ENCODE measurements around the gene SPAM1.
"Not testable (repeated sequence)": the region's sequence is repeated elsewhere in the genome, so short reads cannot be mapped to it uniquely, and the experiment has no call there.

Gene SPAM1

GRCh38 chr7:123979876-123980275 lies 54.8 kb downstream of the SPAM1 start:
- no peaks in the 10 kb centered on the region for H3K27me3 ChIP-seq (ENCODE audit: control insufficient read depth in 5 of 5, insufficient read depth in 4 of 5, low read length in 5 of 5)
- no peak overlapping the region for H3K27ac ChIP-seq (ENCODE audit: low read depth, low read length)
- H3K36me3 ChIP-seq (ENCODE audit: control insufficient read depth in 5 of 5, insufficient read depth in 5 of 5, low read length in 5 of 5), result no peaks in the 10 kb centered on the region
- no peaks in the 10 kb centered on the region for H3K9me3 ChIP-seq (ENCODE audit: control insufficient read depth in 5 of 5, low read length in 5 of 5)
- H3K4me3 ChIP-seq (ENCODE audit: low read depth in 1 of 5, low read length in 5 of 5), result no peak overlapping the region
- H3K4me1 ChIP-seq (ENCODE audit: control insufficient read depth in 5 of 5, insufficient read depth in 5 of 5, low read length in 5 of 5), result no peaks in the 10 kb centered on the region
- H3K9ac ChIP-seq (ENCODE audit: low read length in 5 of 5), result no peak overlapping the region

- Histone ChIP-seq H3K27me3 (ENCODE audit: control insufficient read depth in 5 of 5, insufficient read depth in 4 of 5, low read length in 5 of 5) (no peaks in the 10 kb centered on the region), H3K36me3 (ENCODE audit: control insufficient read depth in 5 of 5, insufficient read depth in 5 of 5, low read length in 5 of 5) (no peaks in the 10 kb centered on the region), H3K27ac (ENCODE audit: low read depth, low read length) (no peak overlapping the region), H3K4me1 (ENCODE audit: control insufficient read depth in 5 of 5, insufficient read depth in 5 of 5, low read length in 5 of 5) (no peaks in the 10 kb centered on the region), H3K4me3 (ENCODE audit: low read depth in 1 of 5, low read length in 5 of 5) (no peak overlapping the region), H3K9ac (ENCODE audit: low read length in 5 of 5) (no peak overlapping the region), H3K9me3 (ENCODE audit: control insufficient read depth in 5 of 5, low read length in 5 of 5) (no peaks in the 10 kb centered on the region)
These were observed 62.4 kb downstream of the SPAM1 start for GRCh38 chr7:123987445-123987844.

GRCh38 chr7:123992913-123993518 lies 68.0 kb downstream of the SPAM1 start:
- Histone ChIP-seq H3K9ac (ENCODE audit: low read length in 5 of 5) (no peak overlapping the region), H3K9me3 (ENCODE audit: control insufficient read depth in 5 of 5, low read length in 5 of 5) (no peaks in the 10 kb centered on the region), H3K4me3 (ENCODE audit: low read depth in 1 of 5, low read length in 5 of 5) (no peak overlapping the region), H3K27me3 (ENCODE audit: control insufficient read depth in 5 of 5, insufficient read depth in 4 of 5, low read length in 5 of 5) (no peaks in the 10 kb centered on the region), H3K27ac (ENCODE audit: low read depth, low read length) (no peak overlapping the region), H3K4me1 (ENCODE audit: control insufficient read depth in 5 of 5, insufficient read depth in 5 of 5, low read length in 5 of 5) (no peaks in the 10 kb centered on the region), H3K36me3 (ENCODE audit: control insufficient read depth in 5 of 5, insufficient read depth in 5 of 5, low read length in 5 of 5) (no peaks in the 10 kb centered on the region)

- no peaks in the 10 kb centered on the region for H3K27me3 ChIP-seq (ENCODE audit: control insufficient read depth in 5 of 5, insufficient read depth in 4 of 5, low read length in 5 of 5)
- no peak overlapping the region for H3K9ac ChIP-seq (ENCODE audit: low read length in 5 of 5)
- no peak overlapping the region for H3K4me3 ChIP-seq (ENCODE audit: low read depth in 1 of 5, low read length in 5 of 5)
- no peaks in the 10 kb centered on the region for H3K4me1 ChIP-seq (ENCODE audit: control insufficient read depth in 5 of 5, insufficient read depth in 5 of 5, low read length in 5 of 5)
- H3K9me3 ChIP-seq (ENCODE audit: control insufficient read depth in 5 of 5, low read length in 5 of 5), result no peaks in the 10 kb centered on the region
- no peak overlapping the region for H3K27ac ChIP-seq (ENCODE audit: low read depth, low read length)
- H3K36me3 ChIP-seq (ENCODE audit: control insufficient read depth in 5 of 5, insufficient read depth in 5 of 5, low read length in 5 of 5), result no peaks in the 10 kb centered on the region
These were observed 69.0 kb downstream of the SPAM1 start for GRCh38 chr7:123993996-123994395.

- H3K27me3 ChIP-seq (ENCODE audit: control insufficient read depth in 5 of 5, insufficient read depth in 4 of 5, low read length in 5 of 5), result no peaks in the 10 kb centered on the region
- H3K27ac ChIP-seq (ENCODE audit: low read depth, low read length), result no peak overlapping the region
- H3K9me3 ChIP-seq (ENCODE audit: control insufficient read depth in 5 of 5, low read length in 5 of 5), result no peaks in the 10 kb centered on the region
- H3K9ac ChIP-seq (ENCODE audit: low read length in 5 of 5), result no peak overlapping the region
- no peaks in the 10 kb centered on the region for H3K36me3 ChIP-seq (ENCODE audit: control insufficient read depth in 5 of 5, insufficient read depth in 5 of 5, low read length in 5 of 5)
- H3K4me3 ChIP-seq (ENCODE audit: low read depth in 1 of 5, low read length in 5 of 5), result no peak overlapping the region
- no peaks in the 10 kb centered on the region for H3K4me1 ChIP-seq (ENCODE audit: control insufficient read depth in 5 of 5, insufficient read depth in 5 of 5, low read length in 5 of 5)
These were observed 69.4 kb downstream of the SPAM1 start for GRCh38 chr7:123994449-123994848.

- Histone ChIP-seq H3K36me3 (ENCODE audit: control insufficient read depth in 5 of 5, insufficient read depth in 5 of 5, low read length in 5 of 5) (no peaks in the 10 kb centered on the region), H3K27me3 (ENCODE audit: control insufficient read depth in 5 of 5, insufficient read depth in 4 of 5, low read length in 5 of 5) (no peaks in the 10 kb centered on the region), H3K4me1 (ENCODE audit: control insufficient read depth in 5 of 5, insufficient read depth in 5 of 5, low read length in 5 of 5) (no peaks in the 10 kb centered on the region), H3K9ac (ENCODE audit: low read length in 5 of 5) (no peak overlapping the region), H3K27ac (ENCODE audit: low read depth, low read length) (no peak overlapping the region), H3K4me3 (ENCODE audit: low read depth in 1 of 5, low read length in 5 of 5) (no peak overlapping the region), H3K9me3 (ENCODE audit: control insufficient read depth in 5 of 5, low read length in 5 of 5) (no peaks in the 10 kb centered on the region)
These were observed 70.7 kb downstream of the SPAM1 start for GRCh38 chr7:123995617-123996326.

DNA sequence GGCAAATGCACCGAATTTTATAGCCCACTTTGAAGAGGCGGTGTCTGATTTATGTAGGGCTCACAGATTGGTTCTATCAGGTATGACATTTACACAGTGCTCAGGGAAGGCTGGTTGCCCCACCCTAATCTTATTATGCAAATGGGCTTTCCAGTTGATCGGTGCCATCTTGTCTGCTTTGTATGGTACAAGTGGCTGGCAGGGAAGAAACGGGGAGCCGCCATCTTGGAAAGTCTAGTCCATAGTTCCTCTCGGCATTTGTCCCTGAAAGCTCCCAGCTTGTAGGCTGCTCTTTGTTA lies 71.2 kb downstream of the SPAM1 start:
- Histone ChIP-seq H3K36me3 (ENCODE audit: control insufficient read depth in 5 of 5, insufficient read depth in 5 of 5, low read length in 5 of 5) (no peaks in the 10 kb centered on the region), H3K4me3 (ENCODE audit: low read depth in 1 of 5, low read length in 5 of 5) (no peak overlapping the region), H3K9ac (ENCODE audit: low read length in 5 of 5) (no peak overlapping the region), H3K4me1 (ENCODE audit: control insufficient read depth in 5 of 5, insufficient read depth in 5 of 5, low read length in 5 of 5) (no peaks in the 10 kb centered on the region), H3K27ac (ENCODE audit: low read depth, low read length) (no peak overlapping the region), H3K27me3 (ENCODE audit: control insufficient read depth in 5 of 5, insufficient read depth in 4 of 5, low read length in 5 of 5) (no peaks in the 10 kb centered on the region), H3K9me3 (ENCODE audit: control insufficient read depth in 5 of 5, low read length in 5 of 5) (peaks cover 0 to 2% (median 0%) of the 10 kb centered on the region in 5 donors)

DNA sequence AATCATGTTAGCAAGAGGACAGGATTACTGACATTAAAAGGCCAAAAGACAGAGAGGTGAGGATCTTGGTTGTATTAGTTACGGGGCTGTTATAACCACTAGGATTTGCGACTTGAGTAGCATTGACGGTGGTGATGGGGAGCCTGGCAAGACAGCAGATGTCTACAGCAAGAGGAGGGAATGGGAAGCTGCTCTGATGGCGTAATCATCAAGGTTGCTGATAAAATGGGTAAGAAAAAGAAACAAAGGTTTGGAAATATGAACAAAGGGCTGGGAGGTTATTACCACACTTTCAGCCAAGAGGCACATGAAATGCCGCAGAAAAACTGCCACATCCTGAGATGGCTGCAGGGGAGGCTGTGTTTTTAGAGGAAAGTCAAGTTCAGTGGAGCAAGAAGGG lies 73.9 kb downstream of the SPAM1 start:
- H3K36me3 ChIP-seq (ENCODE audit: control insufficient read depth in 5 of 5, insufficient read depth in 5 of 5, low read length in 5 of 5), result no peaks in the 10 kb centered on the region
- H3K4me1 ChIP-seq (ENCODE audit: control insufficient read depth in 5 of 5, insufficient read depth in 5 of 5, low read length in 5 of 5), result no peaks in the 10 kb centered on the region
- H3K4me3 ChIP-seq (ENCODE audit: low read depth in 1 of 5, low read length in 5 of 5), result no peak overlapping the region
- H3K9ac ChIP-seq (ENCODE audit: low read length in 5 of 5), result no peak overlapping the region
- H3K9me3 ChIP-seq (ENCODE audit: control insufficient read depth in 5 of 5, low read length in 5 of 5), result peaks cover 0 to 6% (median 5%) of the 10 kb centered on the region in 5 donors
- H3K27me3 ChIP-seq (ENCODE audit: control insufficient read depth in 5 of 5, insufficient read depth in 4 of 5, low read length in 5 of 5), result no peaks in the 10 kb centered on the region
- H3K27ac ChIP-seq (ENCODE audit: low read depth, low read length), result no peak overlapping the region

DNA sequence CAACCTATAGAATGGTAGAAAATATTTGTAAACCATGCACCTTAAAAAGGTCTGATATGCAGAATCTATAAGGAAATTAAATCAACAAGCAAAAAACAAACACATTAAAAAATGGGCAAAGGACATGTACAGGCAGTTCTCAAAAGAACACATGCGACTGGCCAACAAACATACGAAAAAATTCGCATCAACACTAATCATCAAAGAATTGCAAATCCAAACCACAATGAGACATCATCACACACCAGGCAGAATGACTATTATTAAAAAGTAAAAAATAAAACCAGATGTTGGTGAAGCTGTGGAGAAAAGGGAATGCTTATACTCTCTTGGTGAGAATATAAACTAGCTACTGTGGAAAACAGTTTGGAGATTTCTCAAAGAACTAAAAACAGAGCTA lies 74.7 kb downstream of the SPAM1 start:
- no peak overlapping the region for H3K27ac ChIP-seq (ENCODE audit: low read depth, low read length)
- H3K4me1 ChIP-seq (ENCODE audit: control insufficient read depth in 5 of 5, insufficient read depth in 5 of 5, low read length in 5 of 5), result no peaks in the 10 kb centered on the region
- no peak overlapping the region for H3K9ac ChIP-seq (ENCODE audit: low read length in 5 of 5)
- peaks cover 0 to 6% (median 5%) of the 10 kb centered on the region in 5 donors for H3K9me3 ChIP-seq (ENCODE audit: control insufficient read depth in 5 of 5, low read length in 5 of 5)
- H3K4me3 ChIP-seq (ENCODE audit: low read depth in 1 of 5, low read length in 5 of 5), result no peak overlapping the region
- no peaks in the 10 kb centered on the region for H3K36me3 ChIP-seq (ENCODE audit: control insufficient read depth in 5 of 5, insufficient read depth in 5 of 5, low read length in 5 of 5)
- H3K27me3 ChIP-seq (ENCODE audit: control insufficient read depth in 5 of 5, insufficient read depth in 4 of 5, low read length in 5 of 5), result no peaks in the 10 kb centered on the region

- not testable (repeated sequence) for H3K9me3 ChIP-seq (ENCODE audit: control insufficient read depth in 5 of 5, low read length in 5 of 5); H3K4me3 ChIP-seq (ENCODE audit: low read depth in 1 of 5, low read length in 5 of 5); H3K36me3 ChIP-seq (ENCODE audit: control insufficient read depth in 5 of 5, insufficient read depth in 5 of 5, low read length in 5 of 5); H3K27ac ChIP-seq (ENCODE audit: low read depth, low read length); H3K27me3 ChIP-seq (ENCODE audit: control insufficient read depth in 5 of 5, insufficient read depth in 4 of 5, low read length in 5 of 5); H3K4me1 ChIP-seq (ENCODE audit: control insufficient read depth in 5 of 5, insufficient read depth in 5 of 5, low read length in 5 of 5); H3K9ac ChIP-seq (ENCODE audit: low read length in 5 of 5)
These were observed 83.3 kb downstream of the SPAM1 start for GRCh38 chr7:124008296-124008695.

Measured in subcutaneous abdominal adipose tissue (tissue), 5 donors.